ENCODE data around the gene SLC7A4. TPM values are rescaled to one million over a fixed set of nuclear protein-coding genes. Genes with fewer than 3 reads are reported as not detected.

SLC7A4 gene
- total and polyA plus RNA-seq, 12 donors: 0.73 to 7.2 (median 3.3) TPM

DNA sequence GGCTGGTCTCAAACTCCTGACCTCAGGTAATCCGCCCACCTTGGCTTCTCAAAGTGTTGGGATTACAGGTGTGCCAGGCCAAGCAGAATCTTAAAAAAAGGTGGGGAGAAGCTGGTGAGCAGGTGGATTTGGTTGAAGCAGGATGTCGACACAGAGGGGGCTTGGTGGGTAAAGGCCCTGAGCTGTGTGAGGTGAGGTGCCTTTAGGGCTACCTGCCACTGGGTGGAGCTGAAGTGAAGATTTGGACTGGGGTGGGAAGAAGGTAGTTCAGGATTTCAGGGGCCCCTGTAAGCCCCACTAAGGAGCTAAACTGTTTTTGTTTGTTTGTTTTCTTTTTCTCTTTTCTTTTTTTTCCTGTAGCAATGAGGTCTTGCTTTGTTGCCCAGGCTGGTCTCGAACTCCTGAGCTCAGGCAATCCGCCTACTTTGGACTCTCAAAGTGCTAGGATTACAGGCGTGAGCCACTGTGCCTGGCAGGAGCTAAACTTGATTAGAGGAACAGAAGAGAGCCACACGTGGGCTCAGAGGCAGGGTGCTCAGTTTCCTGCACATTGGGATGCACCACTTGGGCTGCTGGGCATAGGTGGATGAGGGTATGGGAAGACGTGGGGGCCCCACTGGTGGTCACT, 11.4 kb downstream of the SLC7A4 start:
- 59 to 68% (median 63%) methylated on average over 7 of the region's 7 CpGs for WGBS, 4 donors
- Histone ChIP-seq H3K4me1 (replicated peaks in 1 of 2) (no peaks in the 10 kb centered on the region), H3K9me3 (replicated peaks in 1 of 3) (no peaks in the 10 kb centered on the region), H3K36me3 (replicated peaks in 1 of 2) (no peaks in the 10 kb centered on the region), H3K4me3 (no peak overlapping the region), H3K27me3 (no peaks in the 10 kb centered on the region), H3K27ac (no peak overlapping the region)
- intact Hi-C loops (cut with DNase I): no loop called here
- TF ChIP-seq, protein P1, sequence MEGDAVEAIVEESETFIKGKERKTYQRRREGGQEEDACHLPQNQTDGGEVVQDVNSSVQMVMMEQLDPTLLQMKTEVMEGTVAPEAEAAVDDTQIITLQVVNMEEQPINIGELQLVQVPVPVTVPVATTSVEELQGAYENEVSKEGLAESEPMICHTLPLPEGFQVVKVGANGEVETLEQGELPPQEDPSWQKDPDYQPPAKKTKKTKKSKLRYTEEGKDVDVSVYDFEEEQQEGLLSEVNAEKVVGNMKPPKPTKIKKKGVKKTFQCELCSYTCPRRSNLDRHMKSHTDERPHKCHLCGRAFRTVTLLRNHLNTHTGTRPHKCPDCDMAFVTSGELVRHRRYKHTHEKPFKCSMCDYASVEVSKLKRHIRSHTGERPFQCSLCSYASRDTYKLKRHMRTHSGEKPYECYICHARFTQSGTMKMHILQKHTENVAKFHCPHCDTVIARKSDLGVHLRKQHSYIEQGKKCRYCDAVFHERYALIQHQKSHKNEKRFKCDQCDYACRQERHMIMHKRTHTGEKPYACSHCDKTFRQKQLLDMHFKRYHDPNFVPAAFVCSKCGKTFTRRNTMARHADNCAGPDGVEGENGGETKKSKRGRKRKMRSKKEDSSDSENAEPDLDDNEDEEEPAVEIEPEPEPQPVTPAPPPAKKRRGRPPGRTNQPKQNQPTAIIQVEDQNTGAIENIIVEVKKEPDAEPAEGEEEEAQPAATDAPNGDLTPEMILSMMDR (IDR thresholded peaks at IDR 0.05): peak in 2 of 6 experiments; percentile 33
- TF ChIP-seq POLR2A (IDR thresholded peaks at IDR 0.05): no peak
- DNase-seq: no peak

- H3K9me3 ChIP-seq (replicated peaks in 1 of 3): no peaks in the 10 kb centered on the region
- no peak overlapping the region for H3K27ac ChIP-seq
- H3K36me3 ChIP-seq (replicated peaks in 1 of 2): no peaks in the 10 kb centered on the region
- WGBS, 4 donors: 83 to 90% (median 87%) methylated on average over 2 to 4 of the region's 4 CpGs
- no peak overlapping the region for H3K4me3 ChIP-seq
- H3K27me3 ChIP-seq: no peaks in the 10 kb centered on the region
- no peak for TF ChIP-seq POLR2A (IDR thresholded peaks at IDR 0.05)
- TF ChIP-seq, protein P1 (IDR thresholded peaks at IDR 0.05): no peak
- no peak for DNase-seq
- peaks cover 15 to 17% of the 10 kb centered on the region in 2 donors for H3K4me1 ChIP-seq (replicated peaks in 1 of 2)
- intact Hi-C loops (cut with DNase I): no loop called here
Observed at GRCh38 chr22:21018314-21018713, 14.0 kb downstream of the SLC7A4 start.

GRCh38 chr22:21016644-21017420, 15.5 kb downstream of the SLC7A4 start:
- Histone ChIP-seq H3K4me3 (no peak overlapping the region), H3K36me3 (replicated peaks in 1 of 2) (no peaks in the 10 kb centered on the region), H3K27me3 (no peaks in the 10 kb centered on the region), H3K9me3 (replicated peaks in 1 of 3) (no peaks in the 10 kb centered on the region), H3K27ac (peak overlapping the region in 1 of 5 donors; percentile 73), H3K4me1 (replicated peaks in 1 of 2) (peaks cover 15 to 18% of the 10 kb centered on the region in 2 donors)
- no peak for DNase-seq
- intact Hi-C loops (cut with DNase I): no loop called here
- 72 to 84% (median 77%) methylated on average over 13 of the region's 13 CpGs for WGBS, 4 donors
- TF ChIP-seq, protein P1 (IDR thresholded peaks at IDR 0.05): peak in 1 of 6 experiments; percentile 2
- no peak for TF ChIP-seq POLR2A (IDR thresholded peaks at IDR 0.05)

GRCh38 chr22:21015466-21016006, 16.8 kb downstream of the SLC7A4 start:
- Histone ChIP-seq H3K4me1 (replicated peaks in 1 of 2) (peaks cover 15 to 18% of the 10 kb centered on the region in 2 donors), H3K27me3 (no peaks in the 10 kb centered on the region), H3K27ac (peak overlapping the region in 2 of 5 donors; percentile 73 to 79), H3K4me3 (peak overlapping the region in 1 of 4 donors; percentile 51), H3K9me3 (replicated peaks in 1 of 3) (no peaks in the 10 kb centered on the region), H3K36me3 (replicated peaks in 1 of 2) (no peaks in the 10 kb centered on the region)
- TF ChIP-seq POLR2A (IDR thresholded peaks at IDR 0.05): no peak
- TF ChIP-seq, protein P1 (IDR thresholded peaks at IDR 0.05): no peak
- 51 to 62% (median 60%) methylated on average over 4 to 10 of the region's 10 CpGs for WGBS, 4 donors
- intact Hi-C loops (cut with DNase I): no loop called here
- no peak for DNase-seq

Data from adrenal gland (tissue), 12 donors.